Measurements from ENCODE around the gene APOE.

DNA sequence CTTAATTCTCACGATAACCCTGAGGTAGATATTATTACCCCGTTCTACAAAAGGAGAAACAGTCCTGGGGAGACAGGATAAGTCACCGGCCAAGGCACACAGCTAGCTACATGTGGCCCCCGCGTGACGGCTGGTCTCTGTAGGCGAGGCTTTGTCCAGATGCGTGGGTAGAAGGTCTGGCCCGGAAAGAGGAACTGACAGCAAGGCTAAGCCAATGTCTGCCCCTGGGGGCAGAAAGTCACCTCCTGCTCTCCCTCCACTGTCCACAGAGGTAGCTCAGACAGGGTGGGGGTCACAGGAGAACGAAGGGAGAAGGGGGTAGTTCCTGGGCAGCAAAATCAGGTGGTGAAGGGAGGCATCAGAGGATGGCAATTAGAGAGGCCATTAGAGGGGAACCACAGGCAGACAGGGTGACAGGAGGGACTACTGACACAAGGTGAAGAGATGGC is 38.2 kb downstream of the APOE start:
- TF ChIP-seq, protein P1, sequence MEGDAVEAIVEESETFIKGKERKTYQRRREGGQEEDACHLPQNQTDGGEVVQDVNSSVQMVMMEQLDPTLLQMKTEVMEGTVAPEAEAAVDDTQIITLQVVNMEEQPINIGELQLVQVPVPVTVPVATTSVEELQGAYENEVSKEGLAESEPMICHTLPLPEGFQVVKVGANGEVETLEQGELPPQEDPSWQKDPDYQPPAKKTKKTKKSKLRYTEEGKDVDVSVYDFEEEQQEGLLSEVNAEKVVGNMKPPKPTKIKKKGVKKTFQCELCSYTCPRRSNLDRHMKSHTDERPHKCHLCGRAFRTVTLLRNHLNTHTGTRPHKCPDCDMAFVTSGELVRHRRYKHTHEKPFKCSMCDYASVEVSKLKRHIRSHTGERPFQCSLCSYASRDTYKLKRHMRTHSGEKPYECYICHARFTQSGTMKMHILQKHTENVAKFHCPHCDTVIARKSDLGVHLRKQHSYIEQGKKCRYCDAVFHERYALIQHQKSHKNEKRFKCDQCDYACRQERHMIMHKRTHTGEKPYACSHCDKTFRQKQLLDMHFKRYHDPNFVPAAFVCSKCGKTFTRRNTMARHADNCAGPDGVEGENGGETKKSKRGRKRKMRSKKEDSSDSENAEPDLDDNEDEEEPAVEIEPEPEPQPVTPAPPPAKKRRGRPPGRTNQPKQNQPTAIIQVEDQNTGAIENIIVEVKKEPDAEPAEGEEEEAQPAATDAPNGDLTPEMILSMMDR (IDR thresholded peaks at IDR 0.05; ENCODE audit: extremely low read depth in 1 of 2, insufficient read depth in 1 of 2, low read depth in 1 of 2, low read length in 2 of 2): no peak
- TF ChIP-seq, protein P2, sequence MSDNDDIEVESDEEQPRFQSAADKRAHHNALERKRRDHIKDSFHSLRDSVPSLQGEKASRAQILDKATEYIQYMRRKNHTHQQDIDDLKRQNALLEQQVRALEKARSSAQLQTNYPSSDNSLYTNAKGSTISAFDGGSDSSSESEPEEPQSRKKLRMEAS (IDR thresholded peaks at IDR 0.05; ENCODE audit: insufficient read depth, insufficient read length): no peak

Data from endothelial cell of umbilical vein (primary cell).